NOMO-1 treated with dmso at 0.1 percent for 144 hours (cell line): ENCODE data around the gene RFX3.

ENCODE experiments used
- DNase-seq: peaks from one replicate; lab custom pipeline; 2025; ENCODE audit not compliant: unreplicated experiment; lab: John Stamatoyannopoulos, UW

The RFX3 gene

GRCh38 chr9:3237121-3237520 is 288.7 kb downstream of the RFX3 start:
- DNase-seq = no peak

GRCh38 chr9:3235497-3235896 is 290.3 kb downstream of the RFX3 start:
- DNase-seq = no peak

- no peak for DNase-seq
These were observed 300.9 kb downstream of the RFX3 start for GRCh38 chr9:3224931-3225330.

- no peak for DNase-seq
These were observed 310.1 kb downstream of the RFX3 start for GRCh38 chr9:3215658-3216057.

GRCh38 chr9:3214741-3215140 is 311.1 kb downstream of the RFX3 start:
- no peak for DNase-seq

- DNase-seq = no peak
These were observed 320.2 kb downstream of the RFX3 start for GRCh38 chr9:3205421-3206095.

- no peak for DNase-seq
These were observed 325.4 kb downstream of the RFX3 start for GRCh38 chr9:3200331-3200774.

GRCh38 chr9:3193791-3194190 is 332.0 kb downstream of the RFX3 start:
- DNase-seq = no peak

GRCh38 chr9:3191715-3192114 is 334.1 kb downstream of the RFX3 start:
- no peak for DNase-seq

- DNase-seq = no peak
These were observed 336.5 kb downstream of the RFX3 start for GRCh38 chr9:3189113-3189861.

GRCh38 chr9:3186751-3187150 is 339.1 kb downstream of the RFX3 start:
- DNase-seq = no peak

GRCh38 chr9:3181049-3181953 is 344.5 kb downstream of the RFX3 start:
- no peak for DNase-seq

GRCh38 chr9:3180696-3181048 is 345.1 kb downstream of the RFX3 start:
- DNase-seq = no peak

- DNase-seq = no peak
These were observed 346.1 kb downstream of the RFX3 start for GRCh38 chr9:3179711-3180110.

- no peak for DNase-seq
These were observed 347.9 kb downstream of the RFX3 start for GRCh38 chr9:3177936-3178335.

- no peak for DNase-seq
These were observed 348.5 kb downstream of the RFX3 start for GRCh38 chr9:3177146-3177761.

GRCh38 chr9:3173374-3173773 is 352.4 kb downstream of the RFX3 start:
- DNase-seq = no peak

GRCh38 chr9:3170819-3171218 is 355.0 kb downstream of the RFX3 start:
- no peak for DNase-seq
